BJ (cell line): ENCODE data around the gene QSOX2. TPM values are rescaled to one million over a fixed set of nuclear protein-coding genes. Genes with fewer than 3 reads are reported as not detected.

Source experiments
- CTCF ChIA-PET: fragments of 350-600 bp; formaldehyde crosslinking; extraction: SDS; loops from one replicate; lab custom pipeline; 2021; ENCODE audit warnings: antibody characterized with exemption, inconsistent platforms; lab: Yijun Ruan, JAX
- POLR2A ChIA-PET: fragments of 300-600 bp; sonication (Branson Sonifier 250); formaldehyde crosslinking; extraction: SDS; loops from one replicate; lab custom pipeline; 2021; ENCODE audit warnings: antibody characterized with exemption; lab: Charles Lee
- DNase-seq: peaks from one replicate; pipeline ENCODE4 v3.0.0-alpha.2; 2011; ENCODE audit warnings: low read depth
- H3K27me3 ChIP-seq: 2 replicates; pipeline ENCODE4 v1.6.0; 2011; ENCODE audit warnings: low read length; ENCODE audit not compliant: control insufficient read depth, insufficient read depth
- H3K36me3 ChIP-seq: 2 replicates; pipeline ENCODE4 v1.5.1; 2011; ENCODE audit warnings: low read length; ENCODE audit not compliant: control insufficient read depth, insufficient read depth
- H3K4me3 ChIP-seq: 2 replicates; pipeline ENCODE4 v1.5.1; 2011; ENCODE audit warnings: low read depth, mild to moderate bottlenecking, control low read depth, low read length
- CTCF ChIP-seq: IDR thresholded peaks from 2 replicates; pipeline ENCODE4 v1.5.1; 2011; ENCODE audit warnings: low read depth, mild to moderate bottlenecking, control low read depth, inconsistent platforms, low read length, moderate library complexity; ENCODE audit not compliant: insufficient read depth
- polyA plus RNA-seq: library from polyadenylated mRNA; depleted of rRNA; stranded (reverse); fragments of >200 nt; gene quantifications from 2 replicates; pipeline ENCODE4 v1.2.3, GENCODE V29; 2011

Gene QSOX2
- polyA plus RNA-seq, 1 experiment = 7.0 TPM

DNA sequence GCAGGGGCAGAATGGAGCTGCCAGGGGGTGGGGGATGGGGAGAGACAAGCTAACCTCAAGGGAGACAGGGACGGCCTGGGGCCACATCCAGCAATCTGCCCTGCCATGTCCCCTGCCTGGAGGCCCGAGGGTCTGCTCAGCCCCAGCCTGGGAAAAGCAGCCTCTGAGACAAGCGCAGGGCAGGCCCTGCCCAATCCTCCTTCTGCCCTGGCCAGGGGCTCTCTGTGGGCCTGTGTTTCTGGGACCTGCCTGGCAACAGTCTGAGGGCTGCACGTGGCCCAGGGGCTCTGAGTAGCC, 13.9 kb upstream of the QSOX2 start:
- no peak for DNase-seq
- ChIA-PET POLR2A (no interaction called here), CTCF (no interaction called here)
- no peaks in the 10 kb centered on the region for H3K36me3 ChIP-seq
- peaks cover 1% of the 10 kb centered on the region; the same call in 1 of the 2 replicates for H3K27me3 ChIP-seq
- TF ChIP-seq CTCF = no peak
- H3K4me3 ChIP-seq = no peak overlapping the region

DNA sequence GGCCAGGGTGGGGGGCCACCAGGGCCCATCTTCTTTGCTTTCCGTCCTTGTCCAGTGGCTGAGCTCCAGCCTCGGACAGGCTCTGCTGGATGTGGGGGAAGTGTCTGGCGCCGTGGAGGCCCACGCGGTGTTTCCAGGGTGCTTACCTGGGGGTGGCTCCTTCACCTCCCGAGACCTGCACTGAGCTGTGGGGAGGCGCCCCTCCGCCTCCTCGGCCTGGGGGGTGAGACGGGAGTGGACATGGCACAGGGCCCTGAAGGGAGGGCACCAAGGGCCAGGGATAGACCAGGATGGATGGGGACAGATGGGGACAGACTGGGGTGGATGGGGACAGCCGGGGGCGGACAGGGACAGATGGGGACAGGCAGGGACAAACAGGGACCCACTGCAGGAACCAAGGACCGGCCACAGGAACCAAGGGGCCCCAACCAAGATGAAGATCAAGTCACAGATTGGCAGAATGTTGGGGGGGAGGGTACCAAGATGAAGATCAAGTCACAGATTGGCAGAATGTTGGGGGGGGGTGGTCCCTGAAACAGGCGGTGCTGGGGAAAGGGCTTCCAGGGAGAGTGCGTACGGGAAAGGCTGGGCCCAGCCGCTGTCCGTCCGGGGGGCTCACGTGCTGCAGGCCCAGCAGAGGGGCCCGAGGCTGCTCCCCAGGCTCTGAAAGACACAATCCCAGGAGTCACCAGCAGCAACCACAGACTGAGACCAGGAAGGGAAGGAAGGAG, 13.3 kb upstream of the QSOX2 start:
- CTCF ChIA-PET = interaction anchor here (0.6 kb wide), 1 partner anchor 1181 kb away, joined by 4 read pairs; no protein-coding TSS in a partner anchor
- POLR2A ChIA-PET = no interaction called here
- H3K27me3 ChIP-seq = peaks cover 1% of the 10 kb centered on the region; the same call in 1 of the 2 replicates
- DNase-seq = no peak
- H3K4me3 ChIP-seq = no peak overlapping the region
- TF ChIP-seq CTCF = no peak
- no peaks in the 10 kb centered on the region for H3K36me3 ChIP-seq

GRCh38 chr9:136258299-136258625, 12.7 kb upstream of the QSOX2 start:
- POLR2A ChIA-PET = no interaction called here
- CTCF ChIA-PET = interaction anchor here (0.6 kb wide), 1 partner anchor 1181 kb away, joined by 4 read pairs; no protein-coding TSS in a partner anchor
- H3K36me3 ChIP-seq = no peaks in the 10 kb centered on the region
- H3K27me3 ChIP-seq = peaks cover 1% of the 10 kb centered on the region; the same call in 1 of the 2 replicates
- no peak overlapping the region for H3K4me3 ChIP-seq
- DNase-seq = no peak
- TF ChIP-seq CTCF = no peak

- ChIA-PET CTCF (no interaction called here), POLR2A (no interaction called here)
- no peak for TF ChIP-seq CTCF
- no peak for DNase-seq
- no peak overlapping the region for H3K4me3 ChIP-seq
- H3K27me3 ChIP-seq = peaks cover 1% of the 10 kb centered on the region; the same call in 1 of the 2 replicates
- H3K36me3 ChIP-seq = no peaks in the 10 kb centered on the region
Measured at GRCh38 chr9:136257381-136258298, 12.0 kb upstream of the QSOX2 start.
